Skin of body (tissue), 3 donors: ENCODE data around the gene SLC45A3. TPM values are rescaled to one million over a fixed set of nuclear protein-coding genes. Genes with fewer than 3 reads are reported as not detected.

ENCODE experiments used
- DNase-seq: peaks from one replicate; lab custom pipeline; 2025; lab: John Stamatoyannopoulos, UW
- small RNA-seq: library from RNA; depleted of rRNA; stranded (forward); fragments of <200 nt; gene quantifications from one replicate; pipeline ENCODE3, GENCODE V24; 2014; ENCODE audit warnings: low replicate concordance
- total RNA-seq: library from RNA; depleted of rRNA; stranded (reverse); fragments of >200 nt; gene quantifications from one replicate; pipeline ENCODE4 v1.2.3, GENCODE V29; 2014

Gene SLC45A3
- total RNA-seq, 1 donor from 2014 or later, result 2.7 TPM

DNA sequence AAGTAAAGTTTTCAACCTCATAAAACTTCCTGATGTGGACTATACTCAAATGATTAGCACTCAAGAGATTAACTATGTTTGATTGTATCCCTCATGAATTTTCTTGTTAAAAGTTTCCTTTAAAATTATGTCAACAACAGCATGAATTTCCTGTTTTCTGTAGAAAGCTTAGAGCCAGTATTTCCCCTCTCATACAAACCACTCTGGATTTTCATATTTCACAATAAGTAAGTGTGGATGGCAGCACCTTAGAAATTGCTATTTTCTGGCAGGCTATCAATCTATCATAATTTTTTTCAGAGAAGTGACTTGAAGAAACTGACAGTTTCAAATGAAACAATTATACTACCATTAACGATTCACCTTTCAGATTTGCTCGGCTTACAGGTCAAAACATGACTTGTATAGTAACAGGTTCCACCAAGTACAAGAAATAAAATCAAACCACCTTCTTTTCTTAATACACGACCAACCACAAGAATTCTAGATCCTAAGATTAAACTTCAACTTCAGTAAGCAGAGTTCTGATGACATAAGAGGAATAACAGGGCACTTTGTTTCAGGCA lies 69.3 kb downstream of the SLC45A3 start:
- DNase-seq, result no peak

DNA sequence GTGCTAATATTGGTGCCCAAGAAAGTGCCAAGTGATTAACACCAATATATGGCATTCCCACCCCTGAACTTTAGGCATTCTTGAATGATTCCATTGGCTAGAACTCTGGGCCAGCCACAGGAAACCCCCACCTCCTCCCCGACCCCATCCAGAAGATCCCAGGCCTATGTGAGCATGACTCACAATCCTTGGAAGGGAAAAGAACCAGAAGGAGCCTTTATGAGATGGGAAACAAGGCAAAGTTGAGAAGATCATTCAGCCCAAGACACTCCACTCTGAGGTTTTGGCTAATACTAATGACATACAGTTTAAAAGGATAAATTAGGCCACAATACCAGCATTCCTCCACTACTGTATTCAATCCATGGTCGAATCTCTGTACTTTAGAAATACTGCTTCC lies 70.3 kb downstream of the SLC45A3 start:
- DNase-seq, result no peak

Small RNA genes within 50 kb of the gene (small RNA-seq; reads per million reads assigned to genes)
- not detected for gene RF00017

Other genes starting within 250 kb of the SLC45A3 start
- 0.20 TPM for gene BLACAT1, start 224.5 kb downstream of the SLC45A3 start, total RNA-seq
- gene CDK18, start 175.8 kb downstream of the SLC45A3 start, total RNA-seq, result 4.2 TPM
- 19.3 TPM for gene ELK4, start 48.5 kb downstream of the SLC45A3 start, total RNA-seq
- gene NUCKS1, start 69.7 kb upstream of the SLC45A3 start, total RNA-seq, result 244 TPM
- gene RAB29, start 95.0 kb upstream of the SLC45A3 start, total RNA-seq, result 3.8 TPM
- gene SLC41A1, start 132.7 kb upstream of the SLC45A3 start, total RNA-seq, result 7.6 TPM
- gene PM20D1, start 169.6 kb upstream of the SLC45A3 start, total RNA-seq, result 0.39 TPM